Tibial nerve (tissue), 4 donors: Measurements from ENCODE around the gene GPR162.

Source experiments
- CTCF ChIP-seq, 5 experiments: fragments of 200-600 bp in 3 of 5; fragments of 450-650 bp in 2 of 5; sonication (generic) in 3 of 5; IDR thresholded peaks; one replicate each; pipeline ENCODE4 v1.5.1; 2016 to 2019; ENCODE audit warnings: antibody characterized with exemption in 5 of 5, mild to moderate bottlenecking in 3 of 5, moderate library complexity in 2 of 5
- EP300 ChIP-seq, 2 donors: sonication (generic); formaldehyde crosslinking; IDR thresholded peaks; one replicate each; pipeline ENCODE4 v1.6.1; 2017; ENCODE audit warnings: antibody characterized with exemption in 2 of 2, mild to moderate bottlenecking in 1 of 2
- POLR2A ChIP-seq, 2 donors: fragments of 450-650 bp; IDR thresholded peaks; one replicate each; pipeline ENCODE4 v1.6.1; 2017; ENCODE audit warnings: antibody characterized with exemption in 2 of 2, mild to moderate bottlenecking in 2 of 2, moderate library complexity in 2 of 2

- TF ChIP-seq CTCF (IDR thresholded peaks at IDR 0.05) (no peak), POLR2A (IDR thresholded peaks at IDR 0.05) (no peak), EP300 (IDR thresholded peaks at IDR 0.05) (no peak)
Measured at GRCh38 chr12:6813363-6813762, 8.3 kb upstream of the GPR162 start.
